ENCODE measurements around the gene OR10G3.
"Not testable (repeated sequence)": the region's sequence is repeated elsewhere in the genome, so short reads cannot be mapped to it uniquely, and the experiment has no call there.

DNA sequence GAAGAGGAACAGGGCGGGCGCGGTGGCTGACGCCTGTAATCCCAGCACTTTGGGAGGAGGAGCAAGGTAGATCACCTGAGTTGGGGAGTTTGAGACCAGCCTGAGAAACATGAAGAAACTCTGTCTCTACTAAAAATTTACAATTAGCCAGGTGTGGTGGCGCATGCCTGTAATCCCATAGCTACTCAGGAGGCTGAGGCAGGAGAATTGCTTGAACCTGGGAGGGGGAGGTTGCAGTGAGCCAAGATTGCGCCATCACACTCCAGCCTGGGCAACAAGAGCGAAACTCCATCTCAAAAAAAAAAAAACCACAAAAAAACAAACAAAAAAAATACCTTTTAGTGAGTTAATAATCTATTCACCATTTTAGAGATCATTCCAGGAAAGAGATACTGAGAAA lies 35.3 kb downstream of the OR10G3 start:
- TF ChIP-seq, protein P1, sequence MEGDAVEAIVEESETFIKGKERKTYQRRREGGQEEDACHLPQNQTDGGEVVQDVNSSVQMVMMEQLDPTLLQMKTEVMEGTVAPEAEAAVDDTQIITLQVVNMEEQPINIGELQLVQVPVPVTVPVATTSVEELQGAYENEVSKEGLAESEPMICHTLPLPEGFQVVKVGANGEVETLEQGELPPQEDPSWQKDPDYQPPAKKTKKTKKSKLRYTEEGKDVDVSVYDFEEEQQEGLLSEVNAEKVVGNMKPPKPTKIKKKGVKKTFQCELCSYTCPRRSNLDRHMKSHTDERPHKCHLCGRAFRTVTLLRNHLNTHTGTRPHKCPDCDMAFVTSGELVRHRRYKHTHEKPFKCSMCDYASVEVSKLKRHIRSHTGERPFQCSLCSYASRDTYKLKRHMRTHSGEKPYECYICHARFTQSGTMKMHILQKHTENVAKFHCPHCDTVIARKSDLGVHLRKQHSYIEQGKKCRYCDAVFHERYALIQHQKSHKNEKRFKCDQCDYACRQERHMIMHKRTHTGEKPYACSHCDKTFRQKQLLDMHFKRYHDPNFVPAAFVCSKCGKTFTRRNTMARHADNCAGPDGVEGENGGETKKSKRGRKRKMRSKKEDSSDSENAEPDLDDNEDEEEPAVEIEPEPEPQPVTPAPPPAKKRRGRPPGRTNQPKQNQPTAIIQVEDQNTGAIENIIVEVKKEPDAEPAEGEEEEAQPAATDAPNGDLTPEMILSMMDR (conservative IDR thresholded peaks at IDR 0.05), result not testable (repeated sequence)
- TF ChIP-seq EZH2 (IDR thresholded peaks at IDR 0.05; ENCODE audit: low read depth), result not testable (repeated sequence)
